B cell (primary cell): Measurements from ENCODE around the gene SGSH.

Experiments used
- EZH2 ChIP-seq: IDR thresholded peaks from 2 replicates; pipeline ENCODE4 v1.6.1; 2012; ENCODE audit warnings: borderline replicate concordance, low read depth, mild to moderate bottlenecking, moderate library complexity, low read length; ENCODE audit not compliant: insufficient read depth, poor library complexity, severe bottlenecking
- TF ChIP-seq, protein P1 (sequence below): fragments of 200-600 bp; IDR thresholded peaks from one replicate; pipeline ENCODE4 v1.8.0; 2022; ENCODE audit warnings: antibody characterized with exemption, mild to moderate bottlenecking

DNA sequence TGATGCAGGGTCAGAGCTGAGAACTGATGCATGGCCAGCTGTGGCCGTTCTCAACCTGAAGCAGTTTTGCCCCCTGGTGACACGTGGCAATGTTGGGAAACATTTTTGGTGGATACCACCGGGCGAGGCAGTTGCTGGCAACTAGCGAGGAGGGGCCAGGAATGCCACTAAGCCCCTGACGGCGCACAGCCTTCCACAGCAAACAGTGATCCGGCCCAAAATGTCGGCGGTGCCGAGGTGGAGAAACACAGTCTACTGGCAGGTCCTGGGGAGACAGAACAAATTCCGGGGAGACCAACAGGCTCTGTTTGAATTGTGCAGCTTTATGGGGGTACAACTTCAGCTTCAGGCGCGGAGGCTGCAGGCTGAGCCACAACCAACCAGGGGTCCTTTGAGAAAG, 8.3 kb upstream of the SGSH start:
- TF ChIP-seq, protein P1, sequence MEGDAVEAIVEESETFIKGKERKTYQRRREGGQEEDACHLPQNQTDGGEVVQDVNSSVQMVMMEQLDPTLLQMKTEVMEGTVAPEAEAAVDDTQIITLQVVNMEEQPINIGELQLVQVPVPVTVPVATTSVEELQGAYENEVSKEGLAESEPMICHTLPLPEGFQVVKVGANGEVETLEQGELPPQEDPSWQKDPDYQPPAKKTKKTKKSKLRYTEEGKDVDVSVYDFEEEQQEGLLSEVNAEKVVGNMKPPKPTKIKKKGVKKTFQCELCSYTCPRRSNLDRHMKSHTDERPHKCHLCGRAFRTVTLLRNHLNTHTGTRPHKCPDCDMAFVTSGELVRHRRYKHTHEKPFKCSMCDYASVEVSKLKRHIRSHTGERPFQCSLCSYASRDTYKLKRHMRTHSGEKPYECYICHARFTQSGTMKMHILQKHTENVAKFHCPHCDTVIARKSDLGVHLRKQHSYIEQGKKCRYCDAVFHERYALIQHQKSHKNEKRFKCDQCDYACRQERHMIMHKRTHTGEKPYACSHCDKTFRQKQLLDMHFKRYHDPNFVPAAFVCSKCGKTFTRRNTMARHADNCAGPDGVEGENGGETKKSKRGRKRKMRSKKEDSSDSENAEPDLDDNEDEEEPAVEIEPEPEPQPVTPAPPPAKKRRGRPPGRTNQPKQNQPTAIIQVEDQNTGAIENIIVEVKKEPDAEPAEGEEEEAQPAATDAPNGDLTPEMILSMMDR: no peak
- TF ChIP-seq EZH2: no peak
